Fibroblast of lung (primary cell): Measurements from ENCODE around the gene SLC16A4.

Source experiments
- CTCF ChIP-seq, 2 donors: IDR thresholded peaks in 1 of 2; conservative IDR thresholded peaks in 1 of 2; 1 replicate in 1 of 2; 2 replicates in 1 of 2; pipeline ENCODE4 v1.5.1; 2011 to 2012; ENCODE audit warnings: low read length in 2 of 2, control low read depth in 1 of 2, inconsistent platforms in 1 of 2, low read depth in 1 of 2, mild to moderate bottlenecking in 1 of 2
- EZH2 ChIP-seq: IDR thresholded peaks from 2 replicates; pipeline ENCODE4 v1.5.1; 2012; ENCODE audit warnings: low read length, control low read depth, mild to moderate bottlenecking; ENCODE audit errors: missing control alignments

DNA sequence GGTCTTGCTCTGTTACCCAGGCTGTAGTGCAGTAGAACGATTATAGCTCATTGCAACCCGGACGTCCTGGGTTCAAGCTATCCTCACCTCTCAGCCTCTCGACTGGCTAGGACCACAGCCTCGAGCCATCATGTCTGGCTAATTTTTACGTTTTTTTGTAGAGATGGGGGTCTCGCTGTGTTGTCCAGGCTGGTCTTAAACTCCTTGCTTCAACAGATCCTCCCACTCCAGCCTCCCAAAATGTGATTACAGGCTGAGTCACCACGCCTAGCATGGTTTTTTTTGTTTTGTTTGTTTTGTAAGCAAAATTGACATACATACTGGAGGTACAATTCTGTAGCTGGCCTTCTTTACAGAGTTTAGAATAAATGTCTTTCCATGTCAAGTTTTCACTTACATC is 17.7 kb upstream of the SLC16A4 start:
- no peak for TF ChIP-seq CTCF (conservative IDR thresholded peaks at IDR 0.05 in 1 of 2, IDR thresholded peaks at IDR 0.05 in 1 of 2; ENCODE audit: low read depth in 1 of 2, low read length in 2 of 2)
- no peak for TF ChIP-seq EZH2
